Left hindlimb (tissue), 1 donor: ENCODE data around the gene ZBTB49.
"Not testable (repeated sequence)": the region's sequence is repeated elsewhere in the genome, so short reads cannot be mapped to it uniquely, and the experiment has no call there.

Source experiments
- DNase-seq: peaks from one replicate; pipeline ENCODE4 v3.0.0-alpha.2; 2018

Gene ZBTB49

GRCh38 chr4:4326166-4326565 is 36.1 kb downstream of the ZBTB49 start:
- no peak for DNase-seq

GRCh38 chr4:4327652-4328121 is 37.6 kb downstream of the ZBTB49 start:
- no peak for DNase-seq

GRCh38 chr4:4328206-4328605 is 38.2 kb downstream of the ZBTB49 start:
- DNase-seq, result no peak

GRCh38 chr4:4328840-4329239 is 38.8 kb downstream of the ZBTB49 start:
- no peak for DNase-seq

GRCh38 chr4:4329496-4329895 is 39.4 kb downstream of the ZBTB49 start:
- DNase-seq, result no peak

- no peak for DNase-seq
These were observed 40.7 kb downstream of the ZBTB49 start for GRCh38 chr4:4330794-4331193.

GRCh38 chr4:4332529-4332928 is 42.5 kb downstream of the ZBTB49 start:
- DNase-seq, result no peak

GRCh38 chr4:4333265-4333706 is 43.2 kb downstream of the ZBTB49 start:
- DNase-seq, result peak; percentile 69

- DNase-seq, result no peak
These were observed 44.9 kb downstream of the ZBTB49 start for GRCh38 chr4:4334798-4335520.

GRCh38 chr4:4338210-4339001 is 48.4 kb downstream of the ZBTB49 start:
- DNase-seq, result no peak

- no peak for DNase-seq
These were observed 49.5 kb downstream of the ZBTB49 start for GRCh38 chr4:4339504-4340085.

GRCh38 chr4:4341861-4342650 is 52.0 kb downstream of the ZBTB49 start:
- DNase-seq, result no peak

GRCh38 chr4:4343038-4343437 is 53.0 kb downstream of the ZBTB49 start:
- no peak for DNase-seq

GRCh38 chr4:4344915-4345527 is 55.0 kb downstream of the ZBTB49 start:
- DNase-seq, result no peak

- DNase-seq, result no peak
These were observed 57.5 kb downstream of the ZBTB49 start for GRCh38 chr4:4347585-4347984.

GRCh38 chr4:4348585-4348984 is 58.5 kb downstream of the ZBTB49 start:
- not testable (repeated sequence) for DNase-seq

GRCh38 chr4:4349867-4350266 is 59.8 kb downstream of the ZBTB49 start:
- no peak for DNase-seq

GRCh38 chr4:4350909-4351308 is 60.9 kb downstream of the ZBTB49 start:
- DNase-seq, result no peak

GRCh38 chr4:4355302-4355701 is 65.3 kb downstream of the ZBTB49 start:
- no peak for DNase-seq

- no peak for DNase-seq
These were observed 66.3 kb downstream of the ZBTB49 start for GRCh38 chr4:4356106-4357041.
